Left hindlimb (tissue), 1 donor: ENCODE data around the gene MORN5.

Experiments used
- DNase-seq: peaks from one replicate; pipeline ENCODE4 v3.0.0-alpha.2; 2018

Gene MORN5

GRCh38 chr9:122239722-122240121 is 80.0 kb downstream of the MORN5 start:
- DNase-seq = no peak

- no peak for DNase-seq
These were observed 84.6 kb downstream of the MORN5 start for GRCh38 chr9:122244349-122244748.

GRCh38 chr9:122246666-122247065 is 87.0 kb downstream of the MORN5 start:
- no peak for DNase-seq

GRCh38 chr9:122248448-122248865 is 88.7 kb downstream of the MORN5 start:
- DNase-seq = no peak
